ENCODE measurements around the gene SF3A2. TPM values are rescaled to one million over a fixed set of nuclear protein-coding genes. Genes with fewer than 3 reads are reported as not detected.

Gene SF3A2
- polyA plus RNA-seq, 1 donor = 66.1 TPM

DNA sequence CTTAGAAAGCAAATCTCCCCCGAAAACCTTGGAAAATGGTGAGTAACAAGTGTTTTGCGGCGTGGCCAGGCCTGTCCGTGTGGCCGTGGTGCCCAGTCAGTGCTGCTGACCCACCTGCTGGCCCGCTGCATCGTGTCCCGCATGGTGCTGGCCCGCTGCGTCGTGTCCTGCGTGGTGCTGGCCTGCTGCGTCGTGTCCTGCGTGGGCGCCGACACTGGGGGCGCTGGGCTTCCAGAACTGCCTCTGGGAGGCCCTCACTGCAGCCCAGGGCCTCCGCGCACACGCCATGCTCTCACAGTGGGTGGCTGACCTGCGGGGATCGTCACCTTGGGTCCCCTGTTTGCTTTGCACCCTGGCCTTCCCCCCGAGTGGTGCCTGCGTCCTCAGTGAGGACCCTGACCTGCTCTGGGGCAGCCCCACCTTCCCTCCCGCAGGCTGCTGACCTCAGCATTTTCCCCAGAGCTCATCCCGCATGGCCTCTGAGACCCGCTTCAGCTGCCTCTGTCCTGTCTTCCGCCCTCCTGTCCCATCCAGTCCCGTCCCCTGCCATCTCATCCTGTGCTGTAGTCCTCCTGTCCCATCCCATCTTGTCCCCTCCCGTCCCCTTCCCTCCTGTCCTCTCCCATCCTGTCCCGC lies 11.1 kb upstream of the SF3A2 start:
- DNase-seq = no peak

DNA sequence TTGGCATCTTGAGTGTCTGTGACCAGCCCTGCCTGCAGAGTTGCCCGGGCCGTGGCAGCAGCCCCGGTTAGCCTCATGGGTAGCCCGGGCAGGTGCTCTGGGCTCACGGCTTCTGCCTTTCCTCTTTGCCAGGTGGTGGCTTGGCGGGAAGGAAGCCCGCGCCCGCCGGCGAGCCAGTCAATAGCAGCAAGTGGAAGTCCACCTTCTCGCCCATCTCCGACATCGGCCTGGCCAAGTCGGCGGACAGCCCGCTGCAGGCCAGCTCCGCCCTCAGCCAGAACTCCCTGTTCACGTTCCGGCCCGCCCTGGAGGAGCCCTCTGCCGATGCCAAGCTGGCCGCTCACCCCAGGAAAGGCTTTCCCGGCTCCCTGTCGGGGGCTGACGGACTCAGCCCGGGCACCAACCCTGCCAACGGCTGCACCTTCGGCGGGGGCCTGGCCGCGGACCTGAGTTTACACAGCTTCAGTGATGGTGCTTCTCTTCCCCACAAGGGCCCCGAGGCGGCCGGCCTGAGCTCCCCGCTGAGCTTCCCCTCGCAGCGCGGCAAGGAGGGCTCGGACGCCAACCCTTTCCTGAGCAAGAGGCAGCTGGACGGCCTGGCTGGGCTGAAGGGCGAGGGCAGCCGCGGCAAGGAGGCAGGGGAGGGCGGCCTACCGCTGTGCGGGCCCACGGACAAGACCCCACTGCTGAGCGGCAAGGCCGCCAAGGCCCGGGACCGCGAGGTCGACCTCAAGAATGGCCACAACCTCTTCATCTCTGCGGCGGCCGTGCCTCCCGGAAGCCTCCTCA lies 10.4 kb upstream of the SF3A2 start:
- no peak for DNase-seq

- DNase-seq = no peak
Measured at GRCh38 chr19:2226840-2227360, 9.7 kb upstream of the SF3A2 start.

DNA sequence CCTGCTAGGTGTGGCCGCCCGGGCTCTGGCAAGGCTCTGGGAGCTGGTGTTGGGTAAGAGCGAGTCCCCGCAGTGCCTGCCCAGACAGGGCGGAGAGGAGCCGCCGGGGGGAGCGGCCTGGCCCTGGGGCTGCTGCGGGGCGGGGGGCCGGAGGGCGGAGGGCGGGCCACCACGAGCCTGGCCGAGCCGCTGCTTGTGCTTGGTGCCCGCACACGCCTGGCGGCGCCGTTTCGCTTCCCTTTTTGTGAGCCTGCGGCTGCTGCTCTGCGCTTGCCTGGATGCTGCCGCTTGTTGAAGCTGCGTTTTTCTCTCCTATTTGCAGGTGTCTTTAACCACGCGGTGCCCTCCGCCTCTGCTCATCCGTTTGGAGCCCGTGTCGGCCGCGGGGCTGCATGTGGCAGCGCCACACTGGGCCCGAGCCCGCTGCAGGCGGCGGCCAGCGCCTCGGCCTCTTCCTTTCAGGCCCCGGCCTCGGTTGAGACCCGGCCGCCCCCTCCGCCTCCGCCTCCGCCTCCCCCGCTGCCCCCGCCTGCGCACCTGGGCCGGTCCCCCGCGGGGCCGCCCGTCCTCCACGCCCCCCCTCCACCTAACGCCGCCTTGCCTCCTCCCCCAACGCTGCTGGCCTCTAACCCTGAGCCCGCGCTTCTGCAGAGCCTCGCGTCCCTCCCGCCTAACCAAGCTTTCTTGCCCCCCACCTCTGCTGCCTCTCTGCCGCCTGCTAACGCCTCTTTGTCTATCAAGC lies 9.0 kb upstream of the SF3A2 start:
- DNase-seq = no peak

GRCh38 chr19:2228157-2229030 lies 8.2 kb upstream of the SF3A2 start:
- DNase-seq = no peak

DNA sequence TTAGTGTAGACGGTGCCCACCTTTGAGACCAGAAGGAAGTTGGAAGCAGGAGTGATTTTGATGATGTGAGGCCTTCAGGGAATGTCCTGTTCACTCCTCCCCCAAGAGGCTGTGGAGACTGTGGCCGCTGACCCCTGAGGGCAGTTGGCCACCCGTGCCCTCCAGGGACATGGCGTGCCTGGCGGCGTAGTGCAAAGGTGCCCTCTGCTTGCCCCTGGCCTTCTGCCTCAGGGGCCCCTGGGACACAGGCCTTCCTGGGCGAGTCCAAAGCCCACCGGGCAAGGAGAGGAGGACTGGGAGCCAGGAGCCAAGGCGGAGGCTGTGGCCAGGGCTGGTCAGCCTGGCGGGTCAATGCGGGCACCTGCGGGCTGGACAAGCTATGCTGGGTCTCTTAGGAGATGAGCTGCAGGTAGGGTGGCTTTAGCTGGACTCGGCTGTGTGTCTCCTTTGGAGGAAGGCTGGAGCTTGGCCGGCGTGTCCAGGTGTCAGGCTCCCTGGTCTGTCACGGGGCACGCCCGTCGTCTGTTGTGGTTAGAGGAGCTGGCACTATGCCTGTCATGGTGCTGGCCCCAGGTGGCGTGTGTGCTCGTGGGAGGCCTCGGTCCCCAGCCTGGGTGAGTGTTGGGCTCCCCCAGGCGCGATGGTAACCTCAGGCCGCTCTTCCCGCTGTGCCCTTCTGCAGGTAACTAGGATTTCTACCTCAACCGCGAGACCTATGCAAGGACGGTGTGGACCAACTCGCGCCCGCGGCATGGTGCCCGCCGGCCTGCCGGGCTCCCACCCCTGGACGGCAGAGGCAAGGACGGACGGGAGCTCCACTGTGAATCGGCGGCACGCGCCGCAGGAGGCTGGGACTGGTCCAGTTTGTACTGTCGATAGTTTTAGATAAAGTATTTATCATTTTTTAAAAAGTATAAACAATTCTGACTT lies 7.3 kb upstream of the SF3A2 start:
- DNase-seq = no peak

GRCh38 chr19:2230033-2230531 lies 6.5 kb upstream of the SF3A2 start:
- no peak for DNase-seq

GRCh38 chr19:2230807-2231533 lies 5.7 kb upstream of the SF3A2 start:
- no peak for DNase-seq

GRCh38 chr19:2231621-2232221 lies 4.9 kb upstream of the SF3A2 start:
- DNase-seq = no peak

- no peak for DNase-seq
Measured at GRCh38 chr19:2232286-2233151, 4.1 kb upstream of the SF3A2 start.

GRCh38 chr19:2233601-2234280 lies 2.9 kb upstream of the SF3A2 start:
- DNase-seq = no peak

DNA sequence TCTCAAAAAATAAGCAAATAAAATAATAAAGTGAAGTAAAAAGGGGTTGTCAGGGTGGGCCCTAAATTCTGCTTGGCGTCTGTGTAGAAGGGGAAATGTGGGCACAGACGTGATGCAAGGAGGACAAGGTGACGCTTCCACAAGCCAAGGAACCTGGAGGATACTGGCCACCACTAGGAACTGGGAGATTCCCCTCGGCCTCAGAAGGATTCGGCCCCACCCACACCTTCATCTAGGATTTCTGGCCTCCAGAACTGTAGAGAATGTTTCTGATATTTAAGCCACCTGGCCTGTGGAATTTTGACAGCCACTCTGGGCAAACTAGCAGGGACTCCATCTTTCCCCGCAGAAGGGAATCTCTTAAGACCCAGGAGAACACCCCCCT lies 1.6 kb upstream of the SF3A2 start:
- DNase-seq = no peak

GRCh38 chr19:2235381-2236063 lies 1.1 kb upstream of the SF3A2 start:
- no peak for DNase-seq

- DNase-seq = no peak
Measured at GRCh38 chr19:2236064-2236313, 635 bp upstream of the SF3A2 start.

DNA sequence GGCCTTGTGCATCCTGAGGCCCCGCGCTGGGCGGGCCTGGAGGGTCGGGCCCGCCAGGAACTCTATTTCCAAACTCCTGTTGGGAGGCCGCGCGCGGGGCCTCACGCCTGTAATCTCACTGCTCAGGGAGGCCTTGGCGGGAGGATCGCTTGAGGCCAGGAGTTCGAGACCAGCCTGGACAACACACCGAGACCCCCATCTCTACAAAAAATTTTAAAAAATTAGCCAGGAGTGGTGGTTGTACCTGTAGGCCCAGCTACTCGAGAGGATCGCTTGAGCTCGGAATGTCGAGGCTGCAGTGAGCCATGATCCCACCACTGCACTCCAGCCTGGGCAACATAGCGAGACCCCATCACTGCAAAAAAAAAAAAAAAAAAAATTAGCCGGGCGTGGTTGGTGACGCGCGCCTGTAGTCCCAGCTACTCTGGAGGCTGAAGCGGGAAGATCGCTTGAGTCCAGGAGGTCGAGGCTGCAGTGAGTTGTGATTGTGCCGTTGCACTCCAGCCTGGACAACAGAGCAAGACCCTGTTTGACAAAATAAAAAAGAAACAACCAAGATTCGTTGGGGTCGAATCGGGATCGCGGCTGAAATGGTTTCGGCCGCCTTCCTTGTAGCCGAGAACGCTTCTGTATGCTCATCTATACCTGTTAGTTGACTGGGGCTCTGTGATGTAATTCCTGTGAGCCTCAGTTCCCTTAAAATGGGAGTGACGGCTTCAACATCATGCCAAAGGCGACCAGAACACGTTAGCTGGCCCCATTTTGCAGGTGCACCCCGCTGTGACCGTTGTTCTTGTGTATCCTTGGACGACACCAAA lies 636 bp downstream of the SF3A2 start:
- no peak for DNase-seq

GRCh38 chr19:2237869-2238153 lies 1.2 kb downstream of the SF3A2 start:
- no peak for DNase-seq

DNA sequence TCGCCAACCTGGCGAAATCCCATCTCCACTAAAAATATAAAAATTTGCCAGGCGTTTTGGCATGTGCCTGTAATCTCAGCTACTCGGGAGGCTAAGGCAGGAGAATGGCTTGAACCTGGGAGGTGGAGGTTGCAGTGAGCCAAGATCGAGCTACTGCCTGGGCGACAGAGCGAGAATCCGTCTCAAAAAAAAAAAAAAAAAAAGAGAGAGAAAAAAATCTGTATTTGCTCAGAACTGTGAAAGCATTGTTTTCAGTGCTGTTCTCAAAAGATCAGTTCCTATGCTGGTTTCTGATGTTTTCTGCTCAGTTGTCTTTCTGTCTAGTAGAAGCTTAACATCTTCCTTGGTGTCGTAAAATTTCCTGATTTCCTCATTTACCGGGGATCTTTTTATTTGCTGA lies 2.5 kb downstream of the SF3A2 start:
- no peak for DNase-seq
